IMR-90 (cell line): ENCODE results near the gene SGSM2. TPM values are rescaled to one million over a fixed set of nuclear protein-coding genes. Genes with fewer than 3 reads are reported as not detected.

Experiments used
- ATAC-seq: fragments of 200-7000 bp; cut with Tn5 transposase; 2 replicates; pipeline ENCODE4 v1.9.1; 2020; ENCODE audit warnings: low read depth, mild to moderate bottlenecking, moderate library complexity
- BruUV-seq: library from RNA; stranded (reverse); fragments of 400-500 nt; replicated peaks from 2 replicates; lab custom pipeline; 2021; lab: Mats Ljungman, UMichigan
- CTCF ChIA-PET: fragments of 300-600 bp; formaldehyde crosslinking; extraction: SDS; loops from one replicate; lab custom pipeline; 2021; ENCODE audit warnings: antibody characterized with exemption; lab: Yijun Ruan, JAX
- POLR2A ChIA-PET: fragments of 300-600 bp; sonication (Branson Sonifier 250); formaldehyde crosslinking; loops from one replicate; lab custom pipeline; 2022; ENCODE audit warnings: antibody characterized with exemption; ENCODE audit not compliant: unreplicated experiment; lab: Charles Lee
- DNase-seq: peaks from one replicate; pipeline ENCODE4 v3.0.0; 2013
- H2AFZ ChIP-seq: replicated peaks from 2 replicates; pipeline ENCODE3; 2013; ENCODE audit warnings: low read length, mild to moderate bottlenecking; ENCODE audit not compliant: poor library complexity
- H2AK5ac ChIP-seq: 2 replicates; pipeline ENCODE4 v1.6.1; 2013; ENCODE audit warnings: low read depth, low read length, inconsistent platforms
- H2AK9ac ChIP-seq: replicated peaks from 2 replicates; pipeline ENCODE3; 2013; ENCODE audit warnings: mild to moderate bottlenecking, low read depth, low read length, moderate library complexity; ENCODE audit not compliant: poor library complexity
- H2BK120ac ChIP-seq: 2 replicates; pipeline ENCODE4 v1.6.1; 2013; ENCODE audit warnings: low read depth, low read length, inconsistent platforms
- H2BK15ac ChIP-seq: 3 replicates; pipeline ENCODE4 v1.6.1; 2013; ENCODE audit warnings: low read depth, low read length, inconsistent platforms
- H2BK20ac ChIP-seq: 2 replicates; pipeline ENCODE4 v1.6.1; 2013; ENCODE audit warnings: low read depth, mild to moderate bottlenecking, inconsistent platforms, low read length, moderate library complexity
- H2BK5ac ChIP-seq: 2 replicates; pipeline ENCODE4 v1.6.1; 2013; ENCODE audit warnings: mild to moderate bottlenecking, low read depth, low read length, inconsistent platforms; ENCODE audit not compliant: poor library complexity, severe bottlenecking
- H3K14ac ChIP-seq: replicated peaks from 2 replicates; pipeline ENCODE4 v1.6.1; 2013; ENCODE audit warnings: low read depth, low read length, inconsistent platforms
- H3K18ac ChIP-seq: 2 replicates; pipeline ENCODE4 v1.6.1; 2013; ENCODE audit warnings: low read depth, low read length, control low read depth
- H3K23ac ChIP-seq: 2 replicates; pipeline ENCODE4 v1.6.1; 2013; ENCODE audit warnings: low read depth, low read length, inconsistent platforms
- H3K27ac ChIP-seq: 2 replicates; pipeline ENCODE4 v1.5.1; 2013; ENCODE audit warnings: mild to moderate bottlenecking, control low read depth, low read length; ENCODE audit not compliant: insufficient read depth
- H3K27me3 ChIP-seq: 2 replicates; pipeline ENCODE4 v1.6.1; 2013; ENCODE audit warnings: low read length; ENCODE audit not compliant: control insufficient read depth, insufficient read depth
- H3K36me3 ChIP-seq: 2 replicates; pipeline ENCODE4 v1.6.1; 2013; ENCODE audit warnings: low read length, mixed read lengths; ENCODE audit not compliant: control insufficient read depth, insufficient read depth
- H3K4ac ChIP-seq: 2 replicates; pipeline ENCODE4 v1.6.1; 2013; ENCODE audit warnings: low read depth, low read length, inconsistent platforms
- H3K4me1 ChIP-seq: 2 replicates; pipeline ENCODE4 v1.6.1; 2013; ENCODE audit warnings: low read length, mixed read lengths; ENCODE audit not compliant: control insufficient read depth, insufficient read depth
- H3K4me2 ChIP-seq: 2 replicates; pipeline ENCODE4 v1.6.1; 2013; ENCODE audit warnings: low read depth, mild to moderate bottlenecking, control low read depth, low read length, moderate library complexity
- H3K4me3 ChIP-seq: 2 replicates; pipeline ENCODE4 v1.5.1; 2013; ENCODE audit warnings: low read depth, mild to moderate bottlenecking, control low read depth, low read length, moderate library complexity; ENCODE audit not compliant: insufficient read depth
- H3K56ac ChIP-seq: 2 replicates; pipeline ENCODE4 v1.6.1; 2013; ENCODE audit warnings: low read length, inconsistent platforms; ENCODE audit not compliant: insufficient read depth; ENCODE audit errors: extremely low read depth
- H3K79me1 ChIP-seq, 2 experiments: 2 replicates each; pipeline ENCODE4 v1.6.1; 2013; ENCODE audit warnings: low read length in 2 of 2, inconsistent platforms in 1 of 2, low read depth in 1 of 2
- H3K9ac ChIP-seq: 2 replicates; pipeline ENCODE4 v1.6.1; 2013; ENCODE audit warnings: low read depth, low read length, control low read depth
- H3K9me1 ChIP-seq: 2 replicates; pipeline ENCODE4 v1.6.1; 2013; ENCODE audit warnings: low read length, inconsistent platforms; ENCODE audit not compliant: insufficient read depth
- H3K9me3 ChIP-seq: 2 replicates; pipeline ENCODE4 v1.6.1; 2013; ENCODE audit warnings: low read length; ENCODE audit not compliant: control insufficient read depth, insufficient read depth
- H4K20me1 ChIP-seq: 2 replicates; pipeline ENCODE4 v1.6.1; 2013; ENCODE audit warnings: low read length, inconsistent platforms; ENCODE audit not compliant: insufficient read depth
- H4K5ac ChIP-seq: 2 replicates; pipeline ENCODE4 v1.6.1; 2013; ENCODE audit warnings: mild to moderate bottlenecking, low read depth, low read length, control low read depth
- H4K8ac ChIP-seq, 2 experiments: 2 replicates each; pipeline ENCODE4 v1.6.1; 2013; ENCODE audit warnings: low read depth in 2 of 2, low read length in 2 of 2, control low read depth in 1 of 2, inconsistent platforms in 1 of 2
- H4K91ac ChIP-seq: 2 replicates; pipeline ENCODE4 v1.6.1; 2013; ENCODE audit warnings: low read depth, low read length, inconsistent platforms; ENCODE audit not compliant: insufficient read depth
- BHLHE40 ChIP-seq: fragments of 150-350 bp; IDR thresholded peaks from 2 replicates; pipeline ENCODE4 v1.6.1; 2016; ENCODE audit warnings: mild to moderate bottlenecking, low read depth, low read length
- CEBPB ChIP-seq: IDR thresholded peaks from 2 replicates; pipeline ENCODE4 v1.6.1; 2012; ENCODE audit warnings: low read depth, low read length, improper control_type of control experiment
- CHD1 ChIP-seq: IDR thresholded peaks from 2 replicates; pipeline ENCODE4 v1.6.1; 2012; ENCODE audit warnings: low read depth, low read length, improper control_type of control experiment
- CTCF ChIP-seq: conservative IDR thresholded peaks from 2 replicates; pipeline ENCODE4 v1.5.1; 2012; ENCODE audit warnings: mild to moderate bottlenecking, low read depth, low read length, improper control_type of control experiment
- ELK1 ChIP-seq: fragments of 150-350 bp; IDR thresholded peaks from 2 replicates; pipeline ENCODE4 v1.6.1; 2016; ENCODE audit warnings: low read depth, mild to moderate bottlenecking, low read length, moderate library complexity, borderline replicate concordance
- FOS ChIP-seq: fragments of 150-350 bp; IDR thresholded peaks from 2 replicates; pipeline ENCODE4 v1.6.1; 2016; ENCODE audit warnings: low read depth, low read length
- MAFK ChIP-seq: IDR thresholded peaks from 2 replicates; pipeline ENCODE4 v1.6.1; 2012; ENCODE audit warnings: low read depth, low read length, improper control_type of control experiment
- MAZ ChIP-seq: IDR thresholded peaks from 2 replicates; pipeline ENCODE4 v1.6.1; 2012; ENCODE audit warnings: low read depth, mild to moderate bottlenecking, low read length, improper control_type of control experiment, moderate library complexity, borderline replicate concordance
- NFE2L2 ChIP-seq: fragments of 150-350 bp; IDR thresholded peaks from 2 replicates; pipeline ENCODE4 v1.6.1; 2016; ENCODE audit warnings: low read depth, mild to moderate bottlenecking, low read length
- POLR2A ChIP-seq: IDR thresholded peaks from 2 replicates; pipeline ENCODE4 v1.6.1; 2012; ENCODE audit warnings: mild to moderate bottlenecking, low read depth, low read length
- RAD21 ChIP-seq: IDR thresholded peaks from 2 replicates; pipeline ENCODE4 v1.6.1; 2012; ENCODE audit warnings: low read length, improper control_type of control experiment
- RCOR1 ChIP-seq: IDR thresholded peaks from 2 replicates; pipeline ENCODE4 v1.6.1; 2012; ENCODE audit warnings: mild to moderate bottlenecking, low read length, improper control_type of control experiment; ENCODE audit not compliant: insufficient replicate concordance
- SMC3 ChIP-seq: fragments of 150-350 bp; IDR thresholded peaks from 2 replicates; pipeline ENCODE4 v1.6.1; 2016; ENCODE audit warnings: low read depth, mild to moderate bottlenecking, antibody characterized with exemption, low read length, moderate library complexity
- USF2 ChIP-seq: fragments of 150-350 bp; IDR thresholded peaks from 2 replicates; pipeline ENCODE4 v1.6.1; 2017; ENCODE audit warnings: mild to moderate bottlenecking, antibody characterized with exemption, low read length, low read depth
- WGBS, 2 experiments: methylation state at CpG; one replicate each; pipeline versions ENCODE4 v1.1.5 to v1.1.7; 2013; ENCODE audit warnings: missing lambda C conversion rate in 2 of 2; ENCODE audit not compliant: insufficient read length in 1 of 2; ENCODE audit errors: extremely low coverage in 2 of 2; 5-methylcytosine and 5-hydroxymethylcytosine counted together
- dilution Hi-C: fragments of 300-500 bp; cut with HindIII; formaldehyde crosslinking; loops from one replicate; pipeline ENCODE4 v1.14.3; 2018; ENCODE audit warnings: low sequenced_read_pairs; ENCODE audit not compliant: unreplicated experiment
- in situ Hi-C: fragments of 300-500 bp; cut with MboI; formaldehyde crosslinking; loops from 3 replicates; pipeline ENCODE4 v1.14.3; 2019; ENCODE audit warnings: low sequenced_read_pairs, inconsistent platforms, mixed read lengths
- intact Hi-C: fragments of 100-400 bp; cut with micrococcal nuclease; formaldehyde crosslinking; loops from 2 replicates; pipeline ENCODE4 v1.10.0; 2022
- polyA plus RNA-seq, 3 experiments: library from polyadenylated mRNA; depleted of rRNA; stranded (reverse); fragments of >200 nt; gene quantifications; 2 replicates each; pipeline ENCODE4 v1.2.3, GENCODE V29; 2012; ENCODE audit warnings: low replicate concordance in 1 of 3
- total RNA-seq: library from RNA; depleted of rRNA; stranded (reverse); fragments of >200 nt; gene quantifications from 2 replicates; pipeline ENCODE4 v1.2.3, GENCODE V29; 2012

The SGSM2 gene
- total and polyA plus RNA-seq, 2 of the 4 experiments (the other 2 are of a cell fraction) = 13.6 to 81.2 TPM

- Histone ChIP-seq H2BK20ac (no peak overlapping the region), H3K4ac (no peak overlapping the region), H2AK9ac (no peak overlapping the region), H3K4me2 (no peak overlapping the region), H3K14ac (no peak overlapping the region), H3K23ac (no peak overlapping the region), H3K36me3 (peaks cover 46% of the 10 kb centered on the region), H4K5ac (no peak overlapping the region), H3K27ac (no peak overlapping the region), H2BK120ac (no peak overlapping the region), H4K8ac (no peak overlapping the region), H2BK15ac (no peak overlapping the region), H3K9me1 (no peaks in the 10 kb centered on the region), H4K91ac (no peak overlapping the region), H3K4me1 (no peaks in the 10 kb centered on the region), H3K4me3 (no peak overlapping the region), H2AFZ (no peak overlapping the region), H3K9me3 (no peaks in the 10 kb centered on the region), H2AK5ac (no peak overlapping the region), H4K20me1 (peaks cover 4% of the 10 kb centered on the region; the same call in 1 of the 2 replicates), H3K9ac (no peak overlapping the region), H3K18ac (no peak overlapping the region), H3K79me1 (no peaks in the 10 kb centered on the region), H3K27me3 (no peaks in the 10 kb centered on the region), H3K56ac (no peak overlapping the region), H2BK5ac (no peak overlapping the region)
- dilution Hi-C loops (no loop called here), in situ Hi-C loops (no loop called here), intact Hi-C loops (no loop called here)
- POLR2A ChIA-PET = no interaction called here
- TF ChIP-seq CHD1 (no peak), BHLHE40 (no peak), FOS (no peak), RAD21 (no peak), ELK1 (no peak), MAFK (no peak), CEBPB (no peak), SMC3 (no peak), NFE2L2 (no peak), POLR2A (no peak), CTCF (no peak), RCOR1 (no peak), MAZ (no peak), USF2 (no peak)
- 85% methylated on average over 3 of the region's 8 CpGs; no CpG with 5 or more reads in 1 of the 2 experiments for WGBS, 2 experiments
- no peak for ATAC-seq
- no peak for DNase-seq
- CTCF ChIA-PET = no interaction called here
- BruUV-seq = no TSS peak
Observed at GRCh38 chr17:2368359-2368758, 31.1 kb downstream of the SGSM2 start.
